ENCODE measurements around the gene MCC.

- no peak for TF ChIP-seq SIN3A (IDR thresholded peaks at IDR 0.05; ENCODE audit: borderline replicate concordance, insufficient read depth, low read length)
- no peak for TF ChIP-seq POLR2AphosphoS5 (IDR thresholded peaks at IDR 0.05; ENCODE audit: low read depth, low read length)
- TF ChIP-seq, protein P1, sequence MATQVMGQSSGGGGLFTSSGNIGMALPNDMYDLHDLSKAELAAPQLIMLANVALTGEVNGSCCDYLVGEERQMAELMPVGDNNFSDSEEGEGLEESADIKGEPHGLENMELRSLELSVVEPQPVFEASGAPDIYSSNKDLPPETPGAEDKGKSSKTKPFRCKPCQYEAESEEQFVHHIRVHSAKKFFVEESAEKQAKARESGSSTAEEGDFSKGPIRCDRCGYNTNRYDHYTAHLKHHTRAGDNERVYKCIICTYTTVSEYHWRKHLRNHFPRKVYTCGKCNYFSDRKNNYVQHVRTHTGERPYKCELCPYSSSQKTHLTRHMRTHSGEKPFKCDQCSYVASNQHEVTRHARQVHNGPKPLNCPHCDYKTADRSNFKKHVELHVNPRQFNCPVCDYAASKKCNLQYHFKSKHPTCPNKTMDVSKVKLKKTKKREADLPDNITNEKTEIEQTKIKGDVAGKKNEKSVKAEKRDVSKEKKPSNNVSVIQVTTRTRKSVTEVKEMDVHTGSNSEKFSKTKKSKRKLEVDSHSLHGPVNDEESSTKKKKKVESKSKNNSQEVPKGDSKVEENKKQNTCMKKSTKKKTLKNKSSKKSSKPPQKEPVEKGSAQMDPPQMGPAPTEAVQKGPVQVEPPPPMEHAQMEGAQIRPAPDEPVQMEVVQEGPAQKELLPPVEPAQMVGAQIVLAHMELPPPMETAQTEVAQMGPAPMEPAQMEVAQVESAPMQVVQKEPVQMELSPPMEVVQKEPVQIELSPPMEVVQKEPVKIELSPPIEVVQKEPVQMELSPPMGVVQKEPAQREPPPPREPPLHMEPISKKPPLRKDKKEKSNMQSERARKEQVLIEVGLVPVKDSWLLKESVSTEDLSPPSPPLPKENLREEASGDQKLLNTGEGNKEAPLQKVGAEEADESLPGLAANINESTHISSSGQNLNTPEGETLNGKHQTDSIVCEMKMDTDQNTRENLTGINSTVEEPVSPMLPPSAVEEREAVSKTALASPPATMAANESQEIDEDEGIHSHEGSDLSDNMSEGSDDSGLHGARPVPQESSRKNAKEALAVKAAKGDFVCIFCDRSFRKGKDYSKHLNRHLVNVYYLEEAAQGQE (IDR thresholded peaks at IDR 0.05; ENCODE audit: insufficient read depth in 1 of 2, low read depth in 2 of 2, low read length in 2 of 2) = no peak
- TF ChIP-seq TAF1 (IDR thresholded peaks at IDR 0.05; ENCODE audit: borderline replicate concordance, insufficient read depth, low read length) = no peak
Observed at GRCh38 chr5:113118765-113119164, 369.5 kb downstream of the MCC start.
